Stimulated activated naive B cell treated with anti-CD40 and anti-IgM and Interleukin-4, amounts not matched to agents 10 μg/mL and 1 μg/mL and 100 μg/mL, for 72 hours (primary cell): ENCODE measurements around the gene RBM47.

Experiments
- ATAC-seq, 2 donors: fragments of 150-1000 bp; cut with Tn5 transposase; replicated peaks; 2 replicates each; pipeline ENCODE4 v1.10.0; 2021; ENCODE audit warnings: moderate library complexity in 1 of 2
- DNase-seq: peaks from one replicate; pipeline ENCODE4 v3.0.0; 2021
- H3K27ac Mint-ChIP-seq: one replicate; pipeline ENCODE4 v1.8.0; 2022; ENCODE audit warnings: mild to moderate bottlenecking, mixed read lengths
- H3K27me3 Mint-ChIP-seq, 2 donors: one replicate each; pipeline ENCODE4 v1.8.0; 2022; ENCODE audit warnings: mixed read lengths in 2 of 2
- H3K36me3 Mint-ChIP-seq, 2 donors: one replicate each; pipeline ENCODE4 v1.8.0; 2022; ENCODE audit warnings: mixed read lengths in 2 of 2, mild to moderate bottlenecking in 1 of 2
- H3K4me1 Mint-ChIP-seq, 2 donors: one replicate each; pipeline ENCODE4 v1.8.0; 2022; ENCODE audit warnings: mixed read lengths in 2 of 2, mild to moderate bottlenecking in 1 of 2
- H3K4me3 Mint-ChIP-seq, 2 donors: one replicate each; pipeline ENCODE4 v1.8.0; 2022; ENCODE audit warnings: mild to moderate bottlenecking in 2 of 2, mixed read lengths in 2 of 2, moderate library complexity in 1 of 2
- H3K9me3 Mint-ChIP-seq, 2 donors: one replicate each; pipeline ENCODE4 v1.8.0; 2022; ENCODE audit warnings: mixed read lengths in 2 of 2, mild to moderate bottlenecking in 1 of 2

Gene RBM47

GRCh38 chr4:40629401-40630334, at the start of gene RBM47:
Gene RBM47, minus strand, starts transcription at chr4:40629864. Its CDS starts 190,971 bp downstream, at chr4:40438893.
- peak within 1 kb of the TSS; percentile 93 to 95 for H3K4me3 Mint-ChIP-seq
- H3K27me3 Mint-ChIP-seq: peaks cover 12 to 18% of the 10 kb centered on the region in 2 donors
- H3K36me3 Mint-ChIP-seq: peaks cover 3 to 15% of the 10 kb centered on the region in 2 donors
- peak within 1 kb of the TSS; percentile 97 for H3K27ac Mint-ChIP-seq
- DNase-seq (peak; percentile 12), ATAC-seq (peak; percentile 50 to 55)
- H3K4me1 Mint-ChIP-seq: peaks cover 16 to 45% of the 10 kb centered on the region in 2 donors
- H3K9me3 Mint-ChIP-seq: no peaks in the 10 kb centered on the region

GRCh38 chr4:40678421-40678820, 48.8 kb upstream of the RBM47 start:
- no peak overlapping the region for H3K27ac Mint-ChIP-seq
- H3K36me3 Mint-ChIP-seq: no peaks in the 10 kb centered on the region
- H3K4me3 Mint-ChIP-seq: no peak overlapping the region
- peaks cover 2 to 3% of the 10 kb centered on the region in 2 donors for H3K4me1 Mint-ChIP-seq
- ATAC-seq (no peak), DNase-seq (no peak)
- no peaks in the 10 kb centered on the region for H3K9me3 Mint-ChIP-seq
- H3K27me3 Mint-ChIP-seq: no peaks in the 10 kb centered on the region

GRCh38 chr4:40675166-40675565, 45.5 kb upstream of the RBM47 start:
- no peaks in the 10 kb centered on the region for H3K36me3 Mint-ChIP-seq
- no peak overlapping the region for H3K27ac Mint-ChIP-seq
- DNase-seq: no peak
- no peak for ATAC-seq
- no peaks in the 10 kb centered on the region for H3K27me3 Mint-ChIP-seq
- no peak overlapping the region for H3K4me3 Mint-ChIP-seq
- H3K4me1 Mint-ChIP-seq: peaks cover 8 to 12% of the 10 kb centered on the region in 2 donors
- H3K9me3 Mint-ChIP-seq: no peaks in the 10 kb centered on the region

- Mint-ChIP-seq H3K4me3 (no peak overlapping the region), H3K4me1 (peaks cover 8 to 12% of the 10 kb centered on the region in 2 donors)
- no peak for DNase-seq
Observed at GRCh38 chr4:40672528-40673522, 43.2 kb upstream of the RBM47 start.

GRCh38 chr4:40669504-40669903, 39.8 kb upstream of the RBM47 start:
- Mint-ChIP-seq H3K4me1 (peaks cover 8 to 12% of the 10 kb centered on the region in 2 donors), H3K9me3 (no peaks in the 10 kb centered on the region), H3K4me3 (no peak overlapping the region), H3K27ac (no peak overlapping the region), H3K36me3 (no peaks in the 10 kb centered on the region), H3K27me3 (no peaks in the 10 kb centered on the region)
- no peak for ATAC-seq
- DNase-seq: no peak

More at GRCh38 chr4:40672528-40673522, 43.2 kb upstream of the RBM47 start:
- H3K36me3 Mint-ChIP-seq: no peaks in the 10 kb centered on the region
- no peaks in the 10 kb centered on the region for H3K27me3 Mint-ChIP-seq
- peak overlapping the region; percentile 78 for H3K27ac Mint-ChIP-seq
- peak; percentile 65 to 70 for ATAC-seq
- no peaks in the 10 kb centered on the region for H3K9me3 Mint-ChIP-seq

GRCh38 chr4:40665842-40666241, 36.2 kb upstream of the RBM47 start:
- H3K4me1 Mint-ChIP-seq: peaks cover 0 to 4% of the 10 kb centered on the region in 2 donors
- no peak overlapping the region for H3K27ac Mint-ChIP-seq
- no peaks in the 10 kb centered on the region for H3K9me3 Mint-ChIP-seq
- no peaks in the 10 kb centered on the region for H3K27me3 Mint-ChIP-seq
- H3K4me3 Mint-ChIP-seq: no peak overlapping the region
- no peak for ATAC-seq
- no peaks in the 10 kb centered on the region for H3K36me3 Mint-ChIP-seq
- DNase-seq: no peak

GRCh38 chr4:40662962-40663604, 33.4 kb upstream of the RBM47 start:
- Mint-ChIP-seq H3K27me3 (no peaks in the 10 kb centered on the region), H3K36me3 (no peaks in the 10 kb centered on the region), H3K27ac (no peak overlapping the region), H3K4me1 (peaks cover 0 to 4% of the 10 kb centered on the region in 2 donors), H3K9me3 (no peaks in the 10 kb centered on the region), H3K4me3 (no peak overlapping the region)
- DNase-seq: no peak
- peak; percentile 42 to 54 for ATAC-seq

- H3K27ac Mint-ChIP-seq: no peak overlapping the region
- no peaks in the 10 kb centered on the region for H3K9me3 Mint-ChIP-seq
- ATAC-seq (no peak), DNase-seq (no peak)
- no peaks in the 10 kb centered on the region for H3K27me3 Mint-ChIP-seq
- no peaks in the 10 kb centered on the region for H3K36me3 Mint-ChIP-seq
- peaks cover 0 to 9% of the 10 kb centered on the region in 2 donors for H3K4me1 Mint-ChIP-seq
- no peak overlapping the region for H3K4me3 Mint-ChIP-seq
Observed at GRCh38 chr4:40661803-40662202, 32.1 kb upstream of the RBM47 start.

- Mint-ChIP-seq H3K4me1 (peaks cover 6 to 18% of the 10 kb centered on the region in 2 donors), H3K36me3 (no peaks in the 10 kb centered on the region), H3K4me3 (peak overlapping the region in 1 of 2 donors; percentile 55), H3K27me3 (no peaks in the 10 kb centered on the region), H3K9me3 (no peaks in the 10 kb centered on the region), H3K27ac (peak overlapping the region; percentile 65)
- ATAC-seq (peak; percentile 99 to 100), DNase-seq (peak; percentile 63)
Observed at GRCh38 chr4:40656201-40656863, 26.7 kb upstream of the RBM47 start.

- ATAC-seq (no peak), DNase-seq (no peak)
- Mint-ChIP-seq H3K27me3 (peaks cover 0 to 4% of the 10 kb centered on the region in 2 donors), H3K27ac (no peak overlapping the region), H3K9me3 (no peaks in the 10 kb centered on the region), H3K4me3 (no peak overlapping the region), H3K36me3 (no peaks in the 10 kb centered on the region), H3K4me1 (peaks cover 5 to 7% of the 10 kb centered on the region in 2 donors)
Observed at GRCh38 chr4:40651280-40651679, 21.6 kb upstream of the RBM47 start.

GRCh38 chr4:40649321-40649720, 19.7 kb upstream of the RBM47 start:
- peaks cover 0 to 6% of the 10 kb centered on the region in 2 donors for H3K4me1 Mint-ChIP-seq
- no peak overlapping the region for H3K4me3 Mint-ChIP-seq
- DNase-seq: no peak
- no peak for ATAC-seq
- H3K9me3 Mint-ChIP-seq: no peaks in the 10 kb centered on the region
- no peak overlapping the region for H3K27ac Mint-ChIP-seq
- H3K27me3 Mint-ChIP-seq: peaks cover 0 to 4% of the 10 kb centered on the region in 2 donors
- no peaks in the 10 kb centered on the region for H3K36me3 Mint-ChIP-seq

GRCh38 chr4:40648742-40649281, 19.1 kb upstream of the RBM47 start:
- ATAC-seq (peak in 1 of 2 donors; percentile 33), DNase-seq (no peak)
- Mint-ChIP-seq H3K4me1 (peaks cover 0 to 6% of the 10 kb centered on the region in 2 donors), H3K27me3 (peaks cover 0 to 5% of the 10 kb centered on the region in 2 donors), H3K36me3 (no peaks in the 10 kb centered on the region), H3K4me3 (no peak overlapping the region), H3K9me3 (no peaks in the 10 kb centered on the region), H3K27ac (no peak overlapping the region)

- Mint-ChIP-seq H3K36me3 (no peaks in the 10 kb centered on the region), H3K4me3 (no peak overlapping the region), H3K27me3 (peaks cover 0 to 7% of the 10 kb centered on the region in 2 donors), H3K9me3 (no peaks in the 10 kb centered on the region), H3K4me1 (peaks cover 0 to 6% of the 10 kb centered on the region in 2 donors), H3K27ac (no peak overlapping the region)
- DNase-seq: no peak
- no peak for ATAC-seq
Observed at GRCh38 chr4:40648131-40648530, 18.5 kb upstream of the RBM47 start.
